ACC112 (cell line): ENCODE data around the gene NIF3L1.
A peak's percentile ranks its signal among the peaks of the same experiment; 100 is the strongest.

Experiments used
- H2AFZ ChIP-seq: fragments of 200-600 bp; sonication (generic); one replicate; pipeline ENCODE4 v1.6.0; 2017; ENCODE audit warnings: antibody characterized with exemption, low read length; ENCODE audit not compliant: unreplicated experiment
- H3K27ac ChIP-seq: fragments of 200-600 bp; sonication (generic); 2 replicates; pipeline ENCODE4 v1.5.1; 2014; ENCODE audit warnings: low read depth, mild to moderate bottlenecking, antibody characterized with exemption, low read length, moderate library complexity
- H3K27me3 ChIP-seq: fragments of 200-600 bp; sonication (generic); 2 replicates; pipeline ENCODE4 v1.6.1; 2014; ENCODE audit warnings: mild to moderate bottlenecking, antibody characterized with exemption, low read length, moderate library complexity, mixed read lengths; ENCODE audit not compliant: insufficient read depth
- H3K36me3 ChIP-seq: fragments of 200-600 bp; sonication (generic); 2 replicates; pipeline ENCODE4 v1.6.1; 2016; ENCODE audit warnings: mild to moderate bottlenecking, antibody characterized with exemption, low read length, moderate library complexity, mixed read lengths; ENCODE audit not compliant: insufficient read depth
- H3K4me1 ChIP-seq: fragments of 200-600 bp; sonication (generic); one replicate; pipeline ENCODE4 v1.6.1; 2016; ENCODE audit warnings: low read length, mixed read lengths; ENCODE audit not compliant: insufficient read depth, unreplicated experiment, control insufficient read depth
- H3K4me3 ChIP-seq: fragments of 200-600 bp; sonication (generic); 2 replicates; pipeline ENCODE4 v1.5.1; 2014; ENCODE audit warnings: mild to moderate bottlenecking, low read depth, low read length
- H3K79me2 ChIP-seq: fragments of 200-600 bp; sonication (generic); one replicate; pipeline ENCODE4 v1.6.0; 2016; ENCODE audit warnings: low read length; ENCODE audit not compliant: control insufficient read depth, unreplicated experiment, insufficient read depth

NIF3L1 gene

GRCh38 chr2:200852605-200853004 is 36.6 kb upstream of the NIF3L1 start:
- Histone ChIP-seq H3K79me2 (peaks cover 15% of the 10 kb centered on the region), H3K36me3 (peaks cover 52% of the 10 kb centered on the region), H3K27me3 (no peaks in the 10 kb centered on the region), H2AFZ (no peak overlapping the region), H3K27ac (no peak overlapping the region), H3K4me3 (no peak overlapping the region), H3K4me1 (no peaks in the 10 kb centered on the region)

- H3K4me1 ChIP-seq = peaks cover 28% of the 10 kb centered on the region
- H3K79me2 ChIP-seq = peaks cover 57% of the 10 kb centered on the region
- no peak overlapping the region for H3K4me3 ChIP-seq
- peaks cover 84% of the 10 kb centered on the region for H3K36me3 ChIP-seq
- no peak overlapping the region for H2AFZ ChIP-seq
- H3K27me3 ChIP-seq = no peaks in the 10 kb centered on the region
- no peak overlapping the region for H3K27ac ChIP-seq
Observed at GRCh38 chr2:200856806-200857205, 32.4 kb upstream of the NIF3L1 start.

- peaks cover 64% of the 10 kb centered on the region for H3K36me3 ChIP-seq
- no peak overlapping the region for H2AFZ ChIP-seq
- no peaks in the 10 kb centered on the region for H3K27me3 ChIP-seq
- H3K27ac ChIP-seq = peak overlapping the region; percentile 55
- H3K79me2 ChIP-seq = peaks cover 85% of the 10 kb centered on the region
- H3K4me3 ChIP-seq = peak overlapping the region; percentile 91
- peaks cover 34% of the 10 kb centered on the region for H3K4me1 ChIP-seq
Observed at GRCh38 chr2:200860092-200860795, 28.9 kb upstream of the NIF3L1 start.

DNA sequence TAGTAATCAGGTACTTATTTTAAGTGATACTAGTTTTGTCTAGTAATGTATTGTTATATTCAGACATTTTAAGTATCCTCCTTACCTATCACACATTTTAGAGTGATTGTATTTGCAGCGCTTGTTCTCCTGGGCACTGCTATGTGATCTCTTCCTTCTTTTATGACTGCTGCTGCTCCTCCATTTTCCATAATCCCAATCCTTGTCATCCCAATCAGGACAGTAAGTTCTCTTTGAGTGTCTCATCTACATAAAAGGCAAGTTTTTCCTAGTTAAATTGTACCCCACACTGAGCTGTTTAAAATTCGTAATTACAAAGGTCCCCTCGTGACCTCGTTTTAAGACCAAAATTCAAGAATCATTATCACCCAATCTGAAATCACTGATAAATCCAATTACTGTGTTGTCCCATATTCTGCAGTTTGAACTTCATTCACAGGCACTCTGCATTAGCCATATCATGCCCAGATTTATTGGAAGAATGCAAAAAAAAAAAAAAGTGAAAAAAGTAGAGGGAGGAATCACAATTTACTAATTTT is 27.5 kb upstream of the NIF3L1 start:
- peaks cover 35% of the 10 kb centered on the region for H3K4me1 ChIP-seq
- H3K27me3 ChIP-seq = no peaks in the 10 kb centered on the region
- H2AFZ ChIP-seq = no peak overlapping the region
- peak overlapping the region; percentile 55 for H3K27ac ChIP-seq
- H3K36me3 ChIP-seq = peaks cover 57% of the 10 kb centered on the region
- peak overlapping the region; percentile 91 for H3K4me3 ChIP-seq
- peaks cover 79% of the 10 kb centered on the region for H3K79me2 ChIP-seq

DNA sequence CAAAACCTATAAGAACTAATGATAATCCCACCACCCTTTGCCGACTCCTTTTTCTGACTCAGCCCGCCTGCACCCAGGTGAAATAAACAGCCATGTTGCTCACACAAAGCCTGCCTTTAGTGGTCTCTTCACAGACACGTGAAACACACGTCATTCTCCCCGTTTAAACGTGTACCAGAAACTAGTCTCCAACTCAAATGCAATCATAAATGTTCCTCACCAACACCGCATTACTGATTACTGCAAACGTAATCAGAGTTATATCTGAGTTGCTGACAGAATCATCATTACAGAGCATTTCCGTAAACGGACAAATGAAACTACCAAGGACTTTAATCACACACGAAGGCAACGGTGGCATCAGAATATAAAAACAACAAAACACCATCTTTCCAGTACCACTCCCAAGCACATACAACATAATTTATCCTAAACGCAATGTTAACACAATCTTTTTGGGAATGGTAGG is 26.6 kb upstream of the NIF3L1 start:
- peaks cover 42% of the 10 kb centered on the region for H3K4me1 ChIP-seq
- H3K79me2 ChIP-seq = peaks cover 70% of the 10 kb centered on the region
- peak overlapping the region; percentile 91 for H3K4me3 ChIP-seq
- peak overlapping the region; percentile 94 for H3K27ac ChIP-seq
- H3K36me3 ChIP-seq = peaks cover 48% of the 10 kb centered on the region
- H3K27me3 ChIP-seq = no peaks in the 10 kb centered on the region
- H2AFZ ChIP-seq = no peak overlapping the region

- Histone ChIP-seq H3K27ac (peak overlapping the region; percentile 94), H3K36me3 (peaks cover 36% of the 10 kb centered on the region), H3K79me2 (peaks cover 58% of the 10 kb centered on the region), H3K4me3 (peak overlapping the region; percentile 91), H2AFZ (peak overlapping the region; percentile 49), H3K4me1 (peaks cover 42% of the 10 kb centered on the region), H3K27me3 (no peaks in the 10 kb centered on the region)
Observed at GRCh38 chr2:200863782-200864175, 25.4 kb upstream of the NIF3L1 start.

DNA sequence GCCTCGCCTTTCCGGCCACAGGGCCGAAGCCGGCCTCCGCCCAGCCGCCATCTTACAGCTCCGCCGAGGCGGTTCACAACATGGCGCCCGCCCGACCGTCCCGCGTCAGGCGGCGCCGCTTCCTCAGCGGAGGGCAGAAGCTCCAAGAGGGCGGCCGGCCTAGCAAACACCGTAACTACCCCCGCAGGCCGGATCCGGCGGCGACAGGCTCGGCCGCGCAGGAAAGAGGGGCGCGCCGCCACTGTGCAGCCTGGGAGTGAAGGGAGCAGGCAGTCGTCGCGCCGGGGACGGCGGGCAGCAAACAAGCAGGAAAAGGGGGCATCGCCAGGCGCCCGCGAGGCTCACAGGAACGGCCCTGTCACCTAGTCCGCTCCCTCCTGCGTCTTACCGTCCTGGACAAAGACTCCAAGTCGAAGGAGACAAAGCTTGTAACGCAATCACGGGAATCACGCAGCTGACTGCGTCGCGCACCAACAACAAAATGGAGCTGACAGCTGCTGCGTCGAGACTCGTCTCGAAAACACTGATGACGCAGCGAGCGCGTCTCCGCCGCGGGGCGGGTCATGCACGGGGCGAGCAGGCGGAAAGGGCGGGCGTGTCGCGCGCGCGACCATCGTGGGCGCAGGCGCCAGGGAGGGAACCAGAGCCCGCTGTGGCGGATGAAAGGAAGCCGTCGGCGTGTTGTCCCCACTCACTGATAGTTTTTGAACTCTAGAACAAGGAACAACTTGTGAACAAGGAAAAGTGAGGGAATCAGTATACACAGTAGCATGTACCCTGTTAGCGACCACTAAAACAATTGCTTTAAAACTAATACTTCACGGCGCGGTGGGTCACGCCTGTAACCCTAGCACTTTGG is 24.8 kb upstream of the NIF3L1 start, which contains the start of gene CLK1:
CLK1 (minus strand) TSS at position 483 of the 859 bp plus-strand sequence. CDS start 2,796 bp downstream, outside the sequence.
- Histone ChIP-seq H3K4me3 (peak within 1 kb of the TSS; percentile 91), H3K27ac (peak within 1 kb of the TSS; percentile 94), H3K79me2 (peaks cover 52% of the 10 kb centered on the region), H2AFZ (peak within 1 kb of the TSS; percentile 49), H3K36me3 (peaks cover 30% of the 10 kb centered on the region), H3K4me1 (peaks cover 38% of the 10 kb centered on the region), H3K27me3 (no peaks in the 10 kb centered on the region)

DNA sequence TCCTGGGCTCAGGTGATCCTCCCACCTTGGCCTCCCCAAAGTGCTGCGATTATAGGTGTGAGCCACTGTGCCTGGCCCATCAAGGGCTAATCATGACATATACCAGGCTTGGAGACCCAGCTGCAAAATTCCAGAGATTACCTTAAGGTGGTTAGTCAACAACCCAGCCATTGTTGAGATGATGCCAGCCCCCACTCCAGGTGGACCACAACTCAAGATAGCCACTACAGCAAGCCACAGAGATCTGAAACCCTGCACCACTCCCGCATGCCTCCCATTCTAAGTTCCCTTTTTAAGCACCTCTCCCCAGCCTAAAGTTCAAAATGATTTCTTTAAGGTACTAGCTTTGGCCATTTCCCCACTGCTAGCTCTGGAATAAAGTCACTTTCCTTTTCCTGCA is 20.2 kb upstream of the NIF3L1 start:
- Histone ChIP-seq H3K27ac (no peak overlapping the region), H2AFZ (no peak overlapping the region), H3K4me3 (no peak overlapping the region), H3K79me2 (peaks cover 6% of the 10 kb centered on the region), H3K27me3 (no peaks in the 10 kb centered on the region), H3K4me1 (peaks cover 13% of the 10 kb centered on the region), H3K36me3 (peaks cover 10% of the 10 kb centered on the region)

- H3K79me2 ChIP-seq = no peaks in the 10 kb centered on the region
- H3K36me3 ChIP-seq = peaks cover 21% of the 10 kb centered on the region
- H2AFZ ChIP-seq = no peak overlapping the region
- peaks cover 8% of the 10 kb centered on the region for H3K4me1 ChIP-seq
- H3K4me3 ChIP-seq = no peak overlapping the region
- H3K27ac ChIP-seq = no peak overlapping the region
- H3K27me3 ChIP-seq = no peaks in the 10 kb centered on the region
Observed at GRCh38 chr2:200871151-200871550, 18.0 kb upstream of the NIF3L1 start.

DNA sequence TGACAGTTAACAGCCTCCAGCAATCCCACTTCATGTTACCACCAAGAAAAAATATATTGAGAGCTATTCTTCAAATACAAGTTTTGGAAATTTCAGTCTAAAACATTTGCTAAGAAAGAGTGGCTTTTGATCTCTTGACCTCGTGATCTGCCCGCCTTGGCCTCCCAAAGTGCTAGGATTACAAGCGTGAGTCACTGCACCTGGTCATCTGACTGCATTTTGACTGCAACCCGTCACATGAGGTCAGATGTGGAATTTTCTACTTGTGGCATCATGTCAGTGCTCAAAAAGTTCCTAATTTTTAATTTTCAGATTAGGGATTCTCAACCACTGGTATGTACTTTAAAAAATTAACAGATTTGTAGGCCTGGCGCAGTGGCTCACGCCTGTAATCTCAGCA is 15.6 kb upstream of the NIF3L1 start:
- Histone ChIP-seq H2AFZ (no peak overlapping the region), H3K36me3 (peaks cover 25% of the 10 kb centered on the region), H3K4me1 (no peaks in the 10 kb centered on the region), H3K79me2 (no peaks in the 10 kb centered on the region), H3K4me3 (no peak overlapping the region), H3K27me3 (no peaks in the 10 kb centered on the region), H3K27ac (no peak overlapping the region)
